A549 (cell line): ENCODE results near the gene C15orf39.

ENCODE experiments used
- BHLHE40 ChIP-seq: IDR thresholded peaks from 2 replicates; pipeline ENCODE4 v1.6.1; 2012; ENCODE audit warnings: low read depth, low read length, inconsistent platforms
- CHD4 ChIP-seq: fragments of 200-600 bp; sonication (generic); IDR thresholded peaks from 2 replicates; pipeline ENCODE4 v1.6.1; 2016; ENCODE audit warnings: antibody characterized with exemption, mild to moderate bottlenecking, borderline replicate concordance
- CTCF ChIP-seq: fragments of >200 bp; sonication (Bioruptor Twin); formaldehyde crosslinking; IDR thresholded peaks from 3 replicates; pipeline ENCODE4 v1.5.1; 2016
- EP300 ChIP-seq, 2 experiments: fragments of >200 bp; sonication (Bioruptor Twin); formaldehyde crosslinking; IDR thresholded peaks; 2 replicates in 1 of 2; 3 replicates in 1 of 2; pipeline ENCODE4 v1.6.1; 2016 to 2017
- FOXS1 ChIP-seq: fragments of 250-450 bp; sonication (Bioruptor Pico); IDR thresholded peaks from 2 replicates; pipeline ENCODE4 v1.5.0; 2020; ENCODE audit warnings: mild to moderate bottlenecking, moderate library complexity
- MAZ ChIP-seq: fragments of 150-350 bp; IDR thresholded peaks from 2 replicates; pipeline ENCODE4 v1.6.1; 2014; ENCODE audit warnings: antibody characterized with exemption, low read depth, low read length, borderline replicate concordance
- PBX3 ChIP-seq: IDR thresholded peaks from 2 replicates; pipeline ENCODE4 v1.6.1; 2012
- RAD21 ChIP-seq, 2 experiments: fragments of >200 bp in 1 of 2; sonication (Bioruptor Twin) in 1 of 2; formaldehyde crosslinking in 1 of 2; IDR thresholded peaks in 1 of 2; conservative IDR thresholded peaks in 1 of 2; 2 replicates in 1 of 2; 3 replicates in 1 of 2; pipeline ENCODE4 v1.6.1; 2012 to 2018; ENCODE audit warnings: inconsistent platforms in 1 of 2
- RCOR1 ChIP-seq: fragments of 150-350 bp; IDR thresholded peaks from 2 replicates; pipeline ENCODE4 v1.6.1; 2014; ENCODE audit warnings: antibody characterized with exemption, low read length, low read depth
- TF ChIP-seq, protein P1 (sequence below): fragments of 250-450 bp; sonication (Bioruptor Pico); IDR thresholded peaks from 2 replicates; pipeline ENCODE4 v1.5.0; 2021; ENCODE audit warnings: mild to moderate bottlenecking, moderate library complexity, borderline replicate concordance
- TF ChIP-seq, protein P2 (sequence below): fragments of 200-600 bp; sonication (generic); IDR thresholded peaks from 2 replicates; pipeline ENCODE4 v1.6.1; 2016; ENCODE audit warnings: antibody characterized with exemption, mild to moderate bottlenecking, moderate library complexity
- TF ChIP-seq, protein P3 (sequence below): IDR thresholded peaks from 2 replicates; pipeline ENCODE4 v1.6.1; 2012; ENCODE audit warnings: low read depth, borderline replicate concordance
- TF ChIP-seq, protein P4 (sequence below): IDR thresholded peaks from 2 replicates; pipeline ENCODE4 v1.6.1; 2012
- TF ChIP-seq, protein P5 (sequence below): fragments of 150-350 bp; IDR thresholded peaks from 2 replicates; pipeline ENCODE4 v1.6.1; 2014; ENCODE audit warnings: low read depth, mild to moderate bottlenecking, low read length

DNA sequence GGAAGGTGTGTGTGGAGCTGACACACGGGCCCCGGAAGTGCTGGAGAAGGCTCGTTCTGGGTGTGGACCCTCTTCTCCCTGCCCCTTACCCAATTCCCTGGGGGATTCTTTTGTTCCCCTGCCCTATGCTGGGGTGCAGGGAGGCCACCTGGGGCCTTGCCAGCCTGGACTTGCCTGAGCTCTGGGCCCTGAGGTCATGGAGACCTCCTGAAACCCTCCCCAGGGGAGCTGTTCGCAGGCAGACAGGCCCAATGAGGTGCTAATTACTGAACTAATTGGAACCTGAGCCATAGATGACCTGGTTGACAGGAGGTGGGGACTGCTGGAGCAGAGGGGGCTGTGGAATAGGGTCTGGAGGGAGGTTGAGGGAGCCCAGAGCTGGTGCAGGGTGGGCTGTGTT is 9.4 kb upstream of the C15orf39 start:
- TF ChIP-seq CHD4 (no peak), BHLHE40 (no peak), CTCF (no peak), RAD21 (conservative IDR thresholded peaks at IDR 0.05 in 1 of 2, IDR thresholded peaks at IDR 0.05 in 1 of 2) (no peak), MAZ (no peak), FOXS1 (CRISPR knock-in tag) (no peak), RCOR1 (no peak), PBX3 (no peak), EP300 (IDR thresholded peaks at IDR 0.05) (no peak)
- TF ChIP-seq, protein P1, sequence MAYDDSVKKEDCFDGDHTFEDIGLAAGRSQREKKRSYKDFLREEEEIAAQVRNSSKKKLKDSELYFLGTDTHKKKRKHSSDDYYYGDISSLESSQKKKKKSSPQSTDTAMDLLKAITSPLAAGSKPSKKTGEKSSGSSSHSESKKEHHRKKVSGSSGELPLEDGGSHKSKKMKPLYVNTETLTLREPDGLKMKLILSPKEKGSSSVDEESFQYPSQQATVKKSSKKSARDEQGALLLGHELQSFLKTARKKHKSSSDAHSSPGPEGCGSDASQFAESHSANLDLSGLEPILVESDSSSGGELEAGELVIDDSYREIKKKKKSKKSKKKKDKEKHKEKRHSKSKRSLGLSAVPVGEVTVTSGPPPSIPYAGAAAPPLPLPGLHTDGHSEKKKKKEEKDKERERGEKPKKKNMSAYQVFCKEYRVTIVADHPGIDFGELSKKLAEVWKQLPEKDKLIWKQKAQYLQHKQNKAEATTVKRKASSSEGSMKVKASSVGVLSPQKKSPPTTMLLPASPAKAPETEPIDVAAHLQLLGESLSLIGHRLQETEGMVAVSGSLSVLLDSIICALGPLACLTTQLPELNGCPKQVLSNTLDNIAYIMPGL (CRISPR knock-in tag): no peak
- TF ChIP-seq, protein P2, sequence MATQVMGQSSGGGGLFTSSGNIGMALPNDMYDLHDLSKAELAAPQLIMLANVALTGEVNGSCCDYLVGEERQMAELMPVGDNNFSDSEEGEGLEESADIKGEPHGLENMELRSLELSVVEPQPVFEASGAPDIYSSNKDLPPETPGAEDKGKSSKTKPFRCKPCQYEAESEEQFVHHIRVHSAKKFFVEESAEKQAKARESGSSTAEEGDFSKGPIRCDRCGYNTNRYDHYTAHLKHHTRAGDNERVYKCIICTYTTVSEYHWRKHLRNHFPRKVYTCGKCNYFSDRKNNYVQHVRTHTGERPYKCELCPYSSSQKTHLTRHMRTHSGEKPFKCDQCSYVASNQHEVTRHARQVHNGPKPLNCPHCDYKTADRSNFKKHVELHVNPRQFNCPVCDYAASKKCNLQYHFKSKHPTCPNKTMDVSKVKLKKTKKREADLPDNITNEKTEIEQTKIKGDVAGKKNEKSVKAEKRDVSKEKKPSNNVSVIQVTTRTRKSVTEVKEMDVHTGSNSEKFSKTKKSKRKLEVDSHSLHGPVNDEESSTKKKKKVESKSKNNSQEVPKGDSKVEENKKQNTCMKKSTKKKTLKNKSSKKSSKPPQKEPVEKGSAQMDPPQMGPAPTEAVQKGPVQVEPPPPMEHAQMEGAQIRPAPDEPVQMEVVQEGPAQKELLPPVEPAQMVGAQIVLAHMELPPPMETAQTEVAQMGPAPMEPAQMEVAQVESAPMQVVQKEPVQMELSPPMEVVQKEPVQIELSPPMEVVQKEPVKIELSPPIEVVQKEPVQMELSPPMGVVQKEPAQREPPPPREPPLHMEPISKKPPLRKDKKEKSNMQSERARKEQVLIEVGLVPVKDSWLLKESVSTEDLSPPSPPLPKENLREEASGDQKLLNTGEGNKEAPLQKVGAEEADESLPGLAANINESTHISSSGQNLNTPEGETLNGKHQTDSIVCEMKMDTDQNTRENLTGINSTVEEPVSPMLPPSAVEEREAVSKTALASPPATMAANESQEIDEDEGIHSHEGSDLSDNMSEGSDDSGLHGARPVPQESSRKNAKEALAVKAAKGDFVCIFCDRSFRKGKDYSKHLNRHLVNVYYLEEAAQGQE: no peak
- TF ChIP-seq, protein P3, sequence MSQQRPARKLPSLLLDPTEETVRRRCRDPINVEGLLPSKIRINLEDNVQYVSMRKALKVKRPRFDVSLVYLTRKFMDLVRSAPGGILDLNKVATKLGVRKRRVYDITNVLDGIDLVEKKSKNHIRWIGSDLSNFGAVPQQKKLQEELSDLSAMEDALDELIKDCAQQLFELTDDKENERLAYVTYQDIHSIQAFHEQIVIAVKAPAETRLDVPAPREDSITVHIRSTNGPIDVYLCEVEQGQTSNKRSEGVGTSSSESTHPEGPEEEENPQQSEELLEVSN: no peak
- TF ChIP-seq, protein P4, sequence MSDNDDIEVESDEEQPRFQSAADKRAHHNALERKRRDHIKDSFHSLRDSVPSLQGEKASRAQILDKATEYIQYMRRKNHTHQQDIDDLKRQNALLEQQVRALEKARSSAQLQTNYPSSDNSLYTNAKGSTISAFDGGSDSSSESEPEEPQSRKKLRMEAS: no peak
- TF ChIP-seq, protein P5, sequence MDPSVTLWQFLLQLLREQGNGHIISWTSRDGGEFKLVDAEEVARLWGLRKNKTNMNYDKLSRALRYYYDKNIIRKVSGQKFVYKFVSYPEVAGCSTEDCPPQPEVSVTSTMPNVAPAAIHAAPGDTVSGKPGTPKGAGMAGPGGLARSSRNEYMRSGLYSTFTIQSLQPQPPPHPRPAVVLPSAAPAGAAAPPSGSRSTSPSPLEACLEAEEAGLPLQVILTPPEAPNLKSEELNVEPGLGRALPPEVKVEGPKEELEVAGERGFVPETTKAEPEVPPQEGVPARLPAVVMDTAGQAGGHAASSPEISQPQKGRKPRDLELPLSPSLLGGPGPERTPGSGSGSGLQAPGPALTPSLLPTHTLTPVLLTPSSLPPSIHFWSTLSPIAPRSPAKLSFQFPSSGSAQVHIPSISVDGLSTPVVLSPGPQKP: no peak
